CD1c-positive myeloid dendritic cell (primary cell): ENCODE results near the gene CDH23.

Source experiments
- DNase-seq: peaks from one replicate; pipeline ENCODE4 v3.0.0-alpha.2; 2016; ENCODE audit errors: extremely low spot score

CDH23 gene

GRCh38 chr10:71708897-71709882 is 312.5 kb downstream of the CDH23 start:
- DNase-seq = no peak

DNA sequence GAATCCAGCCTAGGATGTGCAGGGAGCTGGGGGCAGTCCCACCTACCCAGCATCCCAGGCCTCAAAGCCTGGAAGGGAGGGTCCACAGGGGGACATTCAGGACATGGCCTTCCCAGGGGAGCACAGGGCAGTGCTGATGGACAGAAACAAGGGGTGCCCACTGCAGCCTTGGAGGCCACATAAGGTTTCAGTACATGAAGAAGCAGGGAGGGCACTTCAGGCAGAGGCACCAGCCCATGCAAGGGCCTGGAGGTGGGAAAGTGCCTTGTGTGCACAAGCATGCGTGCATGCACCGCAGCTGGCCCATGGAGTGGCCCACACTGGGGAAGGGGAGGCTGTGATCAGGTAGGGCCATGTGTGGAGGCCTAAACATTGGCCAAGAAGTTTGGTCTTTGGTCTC is 313.8 kb downstream of the CDH23 start:
- DNase-seq = no peak

DNA sequence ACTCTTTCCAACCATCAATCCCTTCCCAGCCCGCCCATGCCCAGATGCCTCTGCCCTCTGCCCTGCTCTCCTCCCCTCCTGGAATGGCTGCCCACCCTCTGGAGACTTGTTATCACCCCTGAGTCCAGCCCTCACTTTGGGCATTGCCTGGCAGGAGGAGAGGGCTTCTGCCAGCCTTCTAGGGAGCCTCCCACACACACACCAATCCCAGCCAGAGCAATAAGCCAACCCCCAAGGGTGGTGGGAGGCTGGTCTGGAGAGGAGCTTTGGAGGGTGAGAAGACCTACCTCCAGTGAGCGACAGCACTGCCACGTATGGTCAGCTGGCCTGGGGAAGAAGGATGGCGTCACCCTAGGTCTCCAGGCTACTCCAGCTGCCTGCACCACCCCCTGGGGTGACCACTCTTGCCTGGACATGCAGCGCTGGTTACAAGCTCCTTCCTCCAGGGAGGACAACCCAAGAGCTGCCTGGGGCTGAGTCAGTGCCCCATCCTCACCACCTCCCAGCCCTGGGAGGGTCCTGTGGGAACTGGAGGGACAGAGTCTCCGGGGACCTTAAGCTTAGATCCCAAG is 314.4 kb downstream of the CDH23 start:
- no peak for DNase-seq

DNA sequence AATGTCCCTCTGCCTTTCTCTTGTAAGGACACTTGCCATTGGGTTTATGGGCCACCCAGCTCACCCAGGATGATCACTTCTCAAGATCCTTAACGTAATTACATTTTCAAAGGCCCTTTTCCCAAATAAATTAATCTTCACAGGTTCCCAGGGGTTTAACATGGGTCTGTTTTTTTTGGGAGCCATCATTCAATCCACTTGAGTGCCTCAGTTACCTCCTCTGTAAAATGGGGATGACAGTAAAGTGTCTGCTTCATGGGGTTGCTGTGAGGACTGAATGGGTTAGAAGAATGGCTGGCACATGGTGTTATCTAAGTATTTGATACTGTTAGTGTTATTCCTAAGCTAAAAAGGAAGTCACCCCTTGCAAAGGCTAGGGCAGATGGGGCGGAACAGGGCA is 315.4 kb downstream of the CDH23 start:
- no peak for DNase-seq

- DNase-seq = no peak
Observed at GRCh38 chr10:71712572-71713134, 315.9 kb downstream of the CDH23 start.

GRCh38 chr10:71713135-71714030 is 316.7 kb downstream of the CDH23 start:
- DNase-seq = peak; percentile 60

- DNase-seq = no peak
Observed at GRCh38 chr10:71714031-71714410, 317.3 kb downstream of the CDH23 start.

- DNase-seq = no peak
Observed at GRCh38 chr10:71714592-71714991, 317.9 kb downstream of the CDH23 start.

GRCh38 chr10:71715026-71715425 is 318.3 kb downstream of the CDH23 start:
- no peak for DNase-seq

DNA sequence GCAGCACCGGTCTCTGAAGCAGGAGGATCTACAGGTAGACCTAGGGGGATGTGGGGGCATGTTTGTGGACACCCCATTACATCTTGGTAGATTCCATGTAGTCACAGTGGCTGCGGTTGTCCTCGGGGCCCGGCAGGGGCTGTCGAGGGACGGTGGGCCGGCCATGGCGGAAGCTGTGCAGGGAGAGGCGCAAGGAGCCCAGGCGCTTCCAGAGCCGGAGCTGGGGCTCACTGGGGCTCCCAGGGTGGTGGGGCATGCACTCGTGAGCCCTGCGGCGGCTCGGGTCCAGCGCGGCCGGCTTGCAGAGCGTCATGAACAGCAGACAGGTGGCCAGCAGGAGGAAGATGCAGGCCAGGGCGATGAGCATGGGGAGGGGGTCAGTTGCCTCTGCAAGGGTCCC is 319.1 kb downstream of the CDH23 start:
- DNase-seq = no peak

DNA sequence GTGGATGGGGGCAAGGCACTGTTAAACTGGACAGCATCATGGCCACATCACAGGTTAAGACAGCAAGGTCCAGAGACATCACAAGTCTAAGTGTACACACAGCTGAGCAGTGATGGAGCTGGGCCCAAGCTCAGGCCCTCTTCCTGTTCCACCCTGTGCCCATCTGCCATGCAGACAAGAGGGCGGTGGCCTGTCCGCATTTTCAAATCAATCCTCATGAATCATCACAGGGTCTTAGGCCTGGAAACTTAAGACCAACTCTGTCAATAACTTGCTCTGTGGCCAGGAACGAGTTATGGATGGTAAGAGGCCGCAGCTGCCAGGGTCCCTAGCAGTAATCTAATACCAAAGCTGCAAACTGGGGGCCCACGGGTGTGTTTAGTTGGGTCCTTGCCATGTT is 319.7 kb downstream of the CDH23 start:
- DNase-seq = no peak

DNA sequence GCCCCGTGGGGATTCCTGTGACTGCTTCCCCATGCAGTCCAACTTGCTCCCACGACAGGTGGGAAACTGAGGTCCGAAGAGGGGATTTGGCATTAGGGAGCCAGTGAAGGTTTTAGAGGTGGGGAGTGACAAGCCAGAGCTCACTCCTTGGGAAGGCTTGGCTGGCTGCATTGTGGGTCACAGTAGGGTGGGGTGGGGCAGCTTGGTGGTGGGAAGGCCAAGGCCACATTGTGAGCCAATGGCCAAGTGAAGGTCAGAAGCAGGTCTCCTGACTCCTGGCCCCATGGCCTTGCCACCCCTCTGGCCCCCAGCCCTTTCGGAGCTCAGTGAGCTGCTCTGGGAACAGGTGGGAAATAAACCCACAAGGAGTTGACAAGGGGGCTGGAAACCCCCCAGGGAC is 320.3 kb downstream of the CDH23 start:
- DNase-seq = no peak

GRCh38 chr10:71717551-71717951 is 320.8 kb downstream of the CDH23 start:
- DNase-seq = no peak

DNA sequence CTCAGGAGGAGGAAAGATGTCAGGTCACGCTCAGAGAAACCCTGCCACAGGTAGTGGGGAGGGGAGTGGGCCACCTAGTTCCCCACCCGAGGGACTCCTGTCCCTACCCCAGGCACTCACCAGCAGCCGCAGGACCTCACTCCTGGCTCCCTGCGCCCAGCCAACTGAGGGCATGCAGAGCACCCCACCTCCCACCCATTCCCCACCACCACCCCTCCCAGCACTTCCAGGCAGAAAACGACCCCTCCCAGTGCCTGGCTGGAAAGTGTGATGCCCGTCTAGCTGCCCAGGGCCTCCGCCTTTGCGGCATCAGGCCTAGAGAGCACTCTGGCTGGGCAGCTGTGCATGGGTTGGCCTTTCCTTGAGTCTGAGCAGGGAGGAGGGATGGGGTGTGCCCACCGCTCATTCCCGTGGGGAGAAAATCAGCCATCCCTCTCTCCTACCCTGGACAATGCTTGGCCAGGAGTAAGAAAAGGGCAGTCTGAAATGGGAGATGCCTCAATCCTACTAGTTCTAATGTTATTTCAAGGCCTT is 321.5 kb downstream of the CDH23 start:
- no peak for DNase-seq

- DNase-seq = no peak
Observed at GRCh38 chr10:71719042-71719441, 322.3 kb downstream of the CDH23 start.

- no peak for DNase-seq
Observed at GRCh38 chr10:71719464-71720201, 322.9 kb downstream of the CDH23 start, which contains the start of gene C10orf105. C10orf105 (minus strand) TSS chr10:71719778; CDS start chr10:71716337, 3,441 bp downstream.

DNA sequence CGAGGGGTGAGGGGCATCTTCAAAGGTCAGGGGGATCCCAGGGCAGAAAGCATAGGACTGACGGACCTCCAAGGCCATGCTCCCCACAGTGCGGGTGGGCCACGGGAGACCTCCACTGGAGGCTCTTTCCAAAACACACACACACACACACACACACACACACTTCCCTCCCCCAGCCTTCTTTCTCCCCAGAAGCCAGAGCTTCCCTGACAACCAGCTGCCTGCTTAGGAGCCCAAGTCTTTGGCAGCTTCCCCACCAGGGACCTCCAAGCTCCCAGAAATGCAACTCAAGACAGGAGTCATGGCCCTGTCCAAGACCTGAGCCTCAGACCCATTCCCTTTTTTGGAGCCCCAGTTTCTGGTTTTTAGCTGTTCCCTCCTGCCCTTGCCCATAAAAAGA is 323.6 kb downstream of the CDH23 start:
- no peak for DNase-seq

DNA sequence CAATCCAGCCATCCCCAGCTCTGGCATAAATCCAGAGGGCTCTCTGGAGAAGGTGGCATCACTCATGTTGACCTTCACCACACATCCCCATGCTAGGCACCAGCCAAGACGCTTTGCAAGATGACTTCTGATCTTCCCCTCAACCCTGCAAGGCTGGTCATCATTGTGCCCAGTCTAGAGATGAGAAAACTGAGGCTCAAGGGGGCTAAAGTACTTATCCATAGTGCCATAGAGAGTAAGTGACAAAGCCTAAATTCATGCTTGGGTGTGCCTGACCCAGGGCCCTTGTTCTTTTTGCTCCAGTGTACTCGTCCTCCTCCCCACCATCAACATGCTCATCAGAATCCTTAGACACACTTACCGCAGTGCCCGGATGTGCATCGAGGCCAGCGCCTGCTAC is 324.6 kb downstream of the CDH23 start:
- DNase-seq = no peak

DNA sequence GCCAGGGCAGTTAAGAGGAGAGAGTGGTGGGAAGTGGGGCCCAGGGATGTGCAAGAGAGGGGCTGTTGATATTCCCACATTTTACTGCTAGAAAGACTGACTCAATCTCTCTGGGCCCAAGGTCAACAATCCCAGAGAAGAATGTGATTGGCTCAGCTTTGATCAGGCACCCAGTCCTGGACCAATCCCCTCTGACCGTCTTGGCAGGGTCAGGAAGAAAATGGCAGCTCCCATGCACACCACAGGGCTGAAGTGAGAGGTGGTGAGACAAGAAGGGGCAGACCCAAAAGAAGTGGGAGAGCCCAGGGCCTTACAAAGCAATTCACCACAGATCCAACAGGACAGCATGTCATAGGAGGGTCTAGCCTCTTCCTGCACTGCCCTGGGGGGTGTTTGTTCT is 326.1 kb downstream of the CDH23 start:
- DNase-seq = no peak

DNA sequence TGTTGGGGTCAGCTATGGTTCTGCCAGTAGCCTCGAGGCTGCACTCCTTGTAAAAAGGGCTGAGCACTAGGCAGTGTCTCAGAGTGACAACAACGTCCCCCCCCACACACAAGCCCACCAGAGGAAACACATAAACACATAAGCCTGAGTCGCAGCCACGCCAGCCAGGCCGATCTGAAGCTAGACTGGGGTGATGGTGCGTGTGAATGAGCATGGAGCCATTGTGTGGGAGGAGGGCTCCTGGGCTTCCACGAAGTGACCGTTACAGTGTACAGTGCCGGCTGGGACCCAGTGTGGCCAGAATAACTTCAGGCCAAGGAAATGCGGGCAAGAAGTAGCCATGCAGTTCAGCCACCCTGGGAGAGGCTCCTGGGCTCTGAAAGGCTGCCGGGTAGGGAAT is 326.6 kb downstream of the CDH23 start:
- DNase-seq = no peak

DNA sequence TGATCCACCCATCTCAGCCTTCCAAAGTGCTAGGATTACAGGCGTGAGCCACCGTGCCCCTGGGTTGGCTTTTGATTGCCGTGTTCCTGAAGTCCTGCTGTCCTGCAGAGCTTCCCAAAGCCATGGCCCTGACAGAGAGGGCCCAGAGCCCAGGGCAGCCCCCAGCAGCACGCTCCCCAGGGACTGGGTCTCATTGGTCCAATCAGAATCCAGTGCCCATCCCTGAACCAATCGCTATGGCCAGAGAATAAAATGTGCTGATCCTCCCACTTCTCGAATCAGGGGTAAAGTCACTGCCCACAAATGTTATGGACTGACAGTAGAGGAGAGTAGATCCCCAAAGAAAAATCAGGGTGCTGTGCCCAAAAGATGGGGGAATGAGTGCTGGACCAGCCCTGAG is 327.8 kb downstream of the CDH23 start:
- no peak for DNase-seq
